Measurements from ENCODE around the gene ASB3. TPM values are rescaled to one million over a fixed set of nuclear protein-coding genes. Genes with fewer than 3 reads are reported as not detected.

The ASB3 gene
- total RNA-seq, 4 donors from 2014 or later = 10.0 to 15.0 (median 13.2) TPM

DNA sequence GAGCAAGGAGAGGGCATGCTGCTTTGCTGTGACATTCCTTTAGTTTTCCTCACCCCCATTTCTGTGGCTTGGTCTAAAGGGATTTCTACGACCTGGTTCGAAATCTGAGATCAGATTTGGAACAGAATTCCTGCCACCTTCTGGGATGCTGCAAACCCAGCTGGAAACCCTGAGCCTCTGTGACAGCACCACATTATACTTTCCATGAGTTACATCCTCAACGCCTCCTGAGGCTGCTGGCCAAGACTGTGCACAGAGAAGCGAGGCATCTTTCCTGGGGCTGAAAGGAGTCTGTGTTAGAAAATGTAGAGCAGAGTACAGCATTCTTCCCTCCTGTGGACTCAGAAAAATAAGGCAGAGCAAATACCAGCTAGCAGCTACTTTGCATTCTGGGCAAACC lies 157.3 kb downstream of the ASB3 start:
- no peak for DNase-seq (ENCODE audit: extremely low spot score)
- no peaks in the 10 kb centered on the region for H3K36me3 ChIP-seq
- no peaks in the 10 kb centered on the region for H3K4me1 ChIP-seq
- no peak overlapping the region for H3K27ac ChIP-seq (replicated peaks in 1 of 4)
- WGBS = 56% methylated on average over 4 of the region's 4 CpGs
- H3K9me3 ChIP-seq = no peaks in the 10 kb centered on the region
- no peak for TF ChIP-seq POLR2AphosphoS5 (IDR thresholded peaks at IDR 0.05)
- TF ChIP-seq, protein P1, sequence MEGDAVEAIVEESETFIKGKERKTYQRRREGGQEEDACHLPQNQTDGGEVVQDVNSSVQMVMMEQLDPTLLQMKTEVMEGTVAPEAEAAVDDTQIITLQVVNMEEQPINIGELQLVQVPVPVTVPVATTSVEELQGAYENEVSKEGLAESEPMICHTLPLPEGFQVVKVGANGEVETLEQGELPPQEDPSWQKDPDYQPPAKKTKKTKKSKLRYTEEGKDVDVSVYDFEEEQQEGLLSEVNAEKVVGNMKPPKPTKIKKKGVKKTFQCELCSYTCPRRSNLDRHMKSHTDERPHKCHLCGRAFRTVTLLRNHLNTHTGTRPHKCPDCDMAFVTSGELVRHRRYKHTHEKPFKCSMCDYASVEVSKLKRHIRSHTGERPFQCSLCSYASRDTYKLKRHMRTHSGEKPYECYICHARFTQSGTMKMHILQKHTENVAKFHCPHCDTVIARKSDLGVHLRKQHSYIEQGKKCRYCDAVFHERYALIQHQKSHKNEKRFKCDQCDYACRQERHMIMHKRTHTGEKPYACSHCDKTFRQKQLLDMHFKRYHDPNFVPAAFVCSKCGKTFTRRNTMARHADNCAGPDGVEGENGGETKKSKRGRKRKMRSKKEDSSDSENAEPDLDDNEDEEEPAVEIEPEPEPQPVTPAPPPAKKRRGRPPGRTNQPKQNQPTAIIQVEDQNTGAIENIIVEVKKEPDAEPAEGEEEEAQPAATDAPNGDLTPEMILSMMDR (IDR thresholded peaks at IDR 0.05) = no peak
- no peak for TF ChIP-seq EP300 (IDR thresholded peaks at IDR 0.05)
- no peak for TF ChIP-seq POLR2A (IDR thresholded peaks at IDR 0.05; ENCODE audit: low read depth)
- intact Hi-C loops (cut with DNase I) = no loop called here
- no peaks in the 10 kb centered on the region for H3K27me3 ChIP-seq
- no peak overlapping the region for H3K4me3 ChIP-seq

DNA sequence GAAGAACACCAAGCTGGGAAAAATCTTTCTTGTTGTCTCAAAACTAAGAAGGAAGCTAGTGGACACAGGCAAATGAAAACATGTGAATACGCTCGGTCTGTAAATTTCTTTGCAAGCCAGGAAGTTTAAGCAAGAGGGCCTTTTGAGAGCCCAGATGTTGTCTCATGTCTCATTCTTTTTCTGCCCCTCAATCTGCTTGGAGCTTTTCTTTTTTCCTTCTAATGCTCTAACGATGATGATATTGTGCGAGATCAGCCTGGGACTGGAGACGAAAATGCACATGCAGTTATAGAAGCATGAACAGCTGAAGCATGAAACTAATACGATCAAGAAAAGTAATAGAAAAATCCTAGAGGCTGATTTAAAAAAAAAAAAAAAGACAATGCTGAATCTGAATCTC lies 157.8 kb downstream of the ASB3 start:
- intact Hi-C loops (cut with DNase I) = no loop called here
- H3K4me1 ChIP-seq = no peaks in the 10 kb centered on the region
- H3K4me3 ChIP-seq = no peak overlapping the region
- no peaks in the 10 kb centered on the region for H3K27me3 ChIP-seq
- peak; percentile 17 for DNase-seq (ENCODE audit: extremely low spot score)
- no peak for TF ChIP-seq POLR2A (IDR thresholded peaks at IDR 0.05; ENCODE audit: low read depth)
- no peak for TF ChIP-seq POLR2AphosphoS5 (IDR thresholded peaks at IDR 0.05)
- TF ChIP-seq, protein P1 (IDR thresholded peaks at IDR 0.05) = no peak
- no peak for TF ChIP-seq EP300 (IDR thresholded peaks at IDR 0.05)
- H3K36me3 ChIP-seq = no peaks in the 10 kb centered on the region
- H3K9me3 ChIP-seq = no peaks in the 10 kb centered on the region
- 71% methylated on average over 6 of the region's 6 CpGs for WGBS
- no peak overlapping the region for H3K27ac ChIP-seq (replicated peaks in 1 of 4)

DNA sequence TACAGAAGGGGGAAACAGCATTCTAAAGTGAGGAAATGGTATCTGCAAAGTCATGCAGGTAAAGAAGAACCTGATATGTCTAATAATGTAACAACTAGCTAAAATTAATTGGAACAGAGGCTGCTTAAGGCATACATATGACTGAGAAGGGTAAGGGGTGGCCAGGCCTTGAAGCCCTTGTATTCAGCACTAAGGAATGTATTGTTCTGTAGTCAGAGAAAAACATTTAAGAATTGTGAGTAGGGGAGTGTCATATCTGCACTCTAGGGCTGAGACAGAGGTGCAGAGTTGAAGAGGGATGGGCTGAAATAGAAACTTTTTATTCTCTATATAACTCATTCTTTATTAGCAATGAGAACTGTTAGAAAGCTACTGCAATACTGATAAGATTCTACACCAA lies 164.6 kb downstream of the ASB3 start:
- Histone ChIP-seq H3K9me3 (no peaks in the 10 kb centered on the region), H3K27ac (replicated peaks in 1 of 4) (no peak overlapping the region), H3K27me3 (no peaks in the 10 kb centered on the region), H3K36me3 (no peaks in the 10 kb centered on the region), H3K4me3 (no peak overlapping the region), H3K4me1 (no peaks in the 10 kb centered on the region)
- TF ChIP-seq POLR2A (IDR thresholded peaks at IDR 0.05; ENCODE audit: low read depth) (no peak), POLR2AphosphoS5 (IDR thresholded peaks at IDR 0.05) (no peak), EP300 (IDR thresholded peaks at IDR 0.05) (no peak)
- TF ChIP-seq, protein P1 (IDR thresholded peaks at IDR 0.05) = no peak
- intact Hi-C loops (cut with DNase I) = no loop called here
- DNase-seq (ENCODE audit: extremely low spot score) = no peak

DNA sequence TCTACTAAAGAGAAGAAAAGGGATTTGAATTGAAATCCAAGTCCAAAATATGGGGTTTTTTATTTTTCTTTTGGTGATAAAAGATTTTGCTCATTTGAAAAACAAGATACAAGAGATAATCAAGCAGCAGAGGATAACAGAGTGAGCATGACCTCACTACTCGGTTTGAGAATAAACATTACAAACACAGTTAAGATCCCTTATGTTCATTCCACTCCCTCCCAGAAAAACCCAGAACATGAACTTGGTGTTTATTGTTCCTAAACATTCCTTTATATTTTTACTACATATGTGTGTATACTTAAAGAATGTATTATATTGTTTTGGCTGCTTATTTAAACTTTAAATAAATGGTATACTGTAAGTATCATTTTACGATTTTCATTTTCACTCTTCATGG lies 165.8 kb downstream of the ASB3 start:
- no peak overlapping the region for H3K27ac ChIP-seq (replicated peaks in 1 of 4)
- no peaks in the 10 kb centered on the region for H3K36me3 ChIP-seq
- no peaks in the 10 kb centered on the region for H3K4me1 ChIP-seq
- intact Hi-C loops (cut with DNase I) = no loop called here
- H3K4me3 ChIP-seq = no peak overlapping the region
- no peaks in the 10 kb centered on the region for H3K9me3 ChIP-seq
- 58% methylated on average over 2 of the region's 2 CpGs for WGBS
- DNase-seq (ENCODE audit: extremely low spot score) = no peak
- no peaks in the 10 kb centered on the region for H3K27me3 ChIP-seq
- TF ChIP-seq POLR2A (IDR thresholded peaks at IDR 0.05; ENCODE audit: low read depth) (no peak), EP300 (IDR thresholded peaks at IDR 0.05) (no peak), POLR2AphosphoS5 (IDR thresholded peaks at IDR 0.05) (no peak)
- TF ChIP-seq, protein P1 (IDR thresholded peaks at IDR 0.05) = no peak

Other genes with a start within 250 kb of the ASB3 start
- 1 to 10 TPM; 1.2 to 2.2 (median 2.0) TPM for gene CHAC2, start 19.1 kb downstream of the ASB3 start, total RNA-seq
- gene ERLEC1, start 91 bp upstream of the ASB3 start, total RNA-seq = 10 to 100 TPM; 54.8 to 81.9 (median 61.1) TPM
- 1 to 10 TPM; 1.2 to 4.6 (median 2.8) TPM for gene GPR75, start 73.0 kb upstream of the ASB3 start, total RNA-seq
- gene PSME4, start 184.0 kb upstream of the ASB3 start, total RNA-seq = 10 to 100 TPM; 47.5 to 65.8 (median 48.3) TPM